PC-3 (cell line): ENCODE measurements around the gene MMRN2. TPM values are rescaled to one million over a fixed set of nuclear protein-coding genes. Genes with fewer than 3 reads are reported as not detected.

Experiments used
- ATAC-seq: fragments of 200-7000 bp; cut with Tn5 transposase; 2 replicates; pipeline ENCODE4 v1.9.1; 2020; ENCODE audit warnings: mild to moderate bottlenecking, moderate library complexity
- BruUV-seq: library from RNA; stranded (reverse); fragments of 400-500 nt; replicated peaks from 2 replicates; lab custom pipeline; 2021; lab: Mats Ljungman, UMichigan
- CTCF ChIA-PET: fragments of 300-600 bp; sonication (Branson Sonifier 250); formaldehyde crosslinking; loops from one replicate; lab custom pipeline; 2022; ENCODE audit warnings: antibody characterized with exemption; lab: Charles Lee
- POLR2A ChIA-PET: fragments of 300-600 bp; sonication (Branson Sonifier 250); formaldehyde crosslinking; loops from one replicate; lab custom pipeline; 2022; ENCODE audit warnings: antibody characterized with exemption; ENCODE audit not compliant: unreplicated experiment; lab: Charles Lee
- DNase-seq: peaks from one replicate; pipeline ENCODE4 v3.0.0-alpha.2; 2015
- H2AFZ ChIP-seq: fragments of 300-600 bp; sonication (generic); 2 replicates; pipeline ENCODE4 v1.6.0; 2016; ENCODE audit warnings: antibody characterized with exemption, low read length
- H3F3A ChIP-seq: fragments of 300-600 bp; sonication (generic); one replicate; pipeline ENCODE4 v1.6.0; 2017; ENCODE audit warnings: antibody characterized with exemption, low read length, control low read depth, mild to moderate bottlenecking; ENCODE audit not compliant: unreplicated experiment
- H3K27ac ChIP-seq: fragments of 300-600 bp; sonication (generic); 2 replicates; pipeline ENCODE4 v1.5.1; 2016; ENCODE audit warnings: mild to moderate bottlenecking, low read length
- H3K27me3 ChIP-seq: fragments of 300-600 bp; sonication (generic); 2 replicates; pipeline ENCODE4 v1.6.1; 2016; ENCODE audit warnings: low read length, mixed read lengths
- H3K36me3 ChIP-seq: fragments of 300-600 bp; sonication (generic); 2 replicates; pipeline ENCODE4 v1.6.1; 2016; ENCODE audit warnings: low read depth, mixed run types, low read length, mixed read lengths
- H3K4me1 ChIP-seq: fragments of 300-600 bp; sonication (generic); 2 replicates; pipeline ENCODE4 v1.5.1; 2016; ENCODE audit warnings: low read length; ENCODE audit not compliant: insufficient read depth
- H3K4me2 ChIP-seq: fragments of 300-600 bp; sonication (generic); 2 replicates; pipeline ENCODE4 v1.6.0; 2016; ENCODE audit warnings: low read length
- H3K4me3 ChIP-seq: fragments of 300-600 bp; sonication (generic); 2 replicates; pipeline ENCODE4 v1.5.1; 2016; ENCODE audit warnings: mild to moderate bottlenecking, low read length, mixed read lengths
- H3K79me2 ChIP-seq: fragments of 300-600 bp; sonication (generic); 2 replicates; pipeline ENCODE4 v1.6.1; 2017; ENCODE audit warnings: low read length, mixed read lengths
- H3K9ac ChIP-seq: fragments of 300-600 bp; sonication (generic); 2 replicates; pipeline ENCODE4 v1.6.0; 2016; ENCODE audit warnings: mild to moderate bottlenecking, low read length
- H3K9me2 ChIP-seq: fragments of 300-600 bp; sonication (generic); replicated peaks from 2 replicates; pipeline ENCODE4 v1.6.1; 2016; ENCODE audit warnings: mixed run types, low read length, mixed read lengths
- H3K9me3 ChIP-seq: fragments of 300-600 bp; sonication (generic); 2 replicates; pipeline ENCODE4 v1.6.1; 2016; ENCODE audit warnings: low read length, mixed read lengths
- H4K20me1 ChIP-seq: fragments of 300-600 bp; sonication (generic); 2 replicates; pipeline ENCODE4 v1.6.1; 2016; ENCODE audit warnings: low read length, mixed read lengths
- EZH2 ChIP-seq: fragments of 300-600 bp; sonication (generic); IDR thresholded peaks from one replicate; pipeline ENCODE4 v1.6.1; 2017; ENCODE audit warnings: antibody characterized with exemption, mild to moderate bottlenecking, low read length; ENCODE audit not compliant: unreplicated experiment
- EZH2phosphoT487 ChIP-seq: fragments of 300-600 bp; sonication (generic); IDR thresholded peaks from 2 replicates; pipeline ENCODE4 v1.6.1; 2018; ENCODE audit warnings: mild to moderate bottlenecking, antibody characterized with exemption, low read length, borderline replicate concordance
- intact Hi-C: fragments of 100-400 bp; cut with micrococcal nuclease; formaldehyde crosslinking; loops from 2 replicates; pipeline ENCODE4 v1.9.0; 2023
- total RNA-seq: library from RNA; depleted of rRNA; stranded (reverse); fragments of >200 nt; gene quantifications from 2 replicates; pipeline ENCODE4 v1.2.3, GENCODE V29; 2014
- TF ChIP-seq, protein P1 (sequence below): fragments of 300-600 bp; sonication (generic); conservative IDR thresholded peaks from 2 replicates; pipeline ENCODE4 v1.5.1; 2017; ENCODE audit warnings: antibody characterized with exemption, low read depth, mild to moderate bottlenecking, low read length

MMRN2 gene
- total RNA-seq, 1 experiment from 2014 or later, result 1.9 TPM

DNA sequence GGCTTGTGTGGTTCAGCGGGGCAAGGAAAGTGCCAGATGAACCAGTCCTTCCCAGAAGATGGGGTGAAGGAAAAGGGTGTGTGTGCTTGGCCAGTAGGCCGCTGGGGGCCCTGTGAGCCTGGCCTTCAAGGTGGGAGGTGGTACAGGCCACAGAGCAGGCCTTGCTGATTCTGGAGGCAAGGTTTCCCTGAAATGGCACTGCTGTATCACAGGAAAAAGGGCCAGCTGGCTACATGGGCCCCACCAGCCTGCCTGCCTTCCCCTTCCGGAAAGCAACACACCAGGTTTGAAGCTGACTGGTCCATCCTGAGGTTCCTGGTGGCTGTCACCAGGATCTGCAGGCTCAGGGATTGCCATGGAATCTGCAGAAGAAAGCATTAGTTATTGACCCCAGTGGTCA, 12.5 kb downstream of the MMRN2 start:
- POLR2A ChIA-PET, result no interaction called here
- Histone ChIP-seq H3K27me3 (no peaks in the 10 kb centered on the region), H3K4me1 (no peaks in the 10 kb centered on the region), H4K20me1 (no peaks in the 10 kb centered on the region), H3K4me2 (no peak overlapping the region), H3K9me2 (no peaks in the 10 kb centered on the region), H3K36me3 (no peaks in the 10 kb centered on the region), H3K9ac (no peak overlapping the region), H3K4me3 (no peak overlapping the region), H3F3A (no peaks in the 10 kb centered on the region), H3K27ac (no peak overlapping the region), H2AFZ (no peak overlapping the region), H3K79me2 (no peaks in the 10 kb centered on the region), H3K9me3 (no peaks in the 10 kb centered on the region)
- no TSS peak for BruUV-seq
- TF ChIP-seq EZH2phosphoT487, result no peak
- TF ChIP-seq EZH2, result no peak
- TF ChIP-seq, protein P1, sequence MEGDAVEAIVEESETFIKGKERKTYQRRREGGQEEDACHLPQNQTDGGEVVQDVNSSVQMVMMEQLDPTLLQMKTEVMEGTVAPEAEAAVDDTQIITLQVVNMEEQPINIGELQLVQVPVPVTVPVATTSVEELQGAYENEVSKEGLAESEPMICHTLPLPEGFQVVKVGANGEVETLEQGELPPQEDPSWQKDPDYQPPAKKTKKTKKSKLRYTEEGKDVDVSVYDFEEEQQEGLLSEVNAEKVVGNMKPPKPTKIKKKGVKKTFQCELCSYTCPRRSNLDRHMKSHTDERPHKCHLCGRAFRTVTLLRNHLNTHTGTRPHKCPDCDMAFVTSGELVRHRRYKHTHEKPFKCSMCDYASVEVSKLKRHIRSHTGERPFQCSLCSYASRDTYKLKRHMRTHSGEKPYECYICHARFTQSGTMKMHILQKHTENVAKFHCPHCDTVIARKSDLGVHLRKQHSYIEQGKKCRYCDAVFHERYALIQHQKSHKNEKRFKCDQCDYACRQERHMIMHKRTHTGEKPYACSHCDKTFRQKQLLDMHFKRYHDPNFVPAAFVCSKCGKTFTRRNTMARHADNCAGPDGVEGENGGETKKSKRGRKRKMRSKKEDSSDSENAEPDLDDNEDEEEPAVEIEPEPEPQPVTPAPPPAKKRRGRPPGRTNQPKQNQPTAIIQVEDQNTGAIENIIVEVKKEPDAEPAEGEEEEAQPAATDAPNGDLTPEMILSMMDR, result no peak
- intact Hi-C loops, result no loop called here
- DNase-seq (no peak), ATAC-seq (no peak)
- CTCF ChIA-PET, result no interaction called here

DNA sequence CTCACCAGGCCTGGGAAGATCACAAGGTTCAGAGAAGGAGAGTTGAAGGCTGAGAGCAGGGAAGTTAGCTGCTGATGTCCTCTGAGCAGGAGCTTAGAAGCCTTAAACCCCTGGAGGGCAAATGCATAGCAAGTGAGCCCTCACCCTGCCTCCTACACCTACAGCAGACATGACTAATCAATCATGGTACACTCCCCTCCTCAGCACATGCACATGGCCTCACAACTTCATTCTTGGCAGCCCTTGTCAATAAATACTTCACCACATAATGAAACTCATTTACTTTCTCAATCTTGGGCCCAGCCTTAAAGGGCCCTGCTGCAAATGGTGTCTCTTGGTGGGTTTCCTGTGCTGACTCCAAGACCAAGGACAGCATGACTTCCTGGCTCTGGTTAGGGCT, 12.9 kb downstream of the MMRN2 start:
- no peaks in the 10 kb centered on the region for H3K79me2 ChIP-seq
- no peaks in the 10 kb centered on the region for H3K9me2 ChIP-seq
- no peak overlapping the region for H3K4me3 ChIP-seq
- H4K20me1 ChIP-seq, result no peaks in the 10 kb centered on the region
- TF ChIP-seq, protein P1, result no peak
- no peak for TF ChIP-seq EZH2phosphoT487
- no peak for TF ChIP-seq EZH2
- no peaks in the 10 kb centered on the region for H3F3A ChIP-seq
- intact Hi-C loops, result no loop called here
- no TSS peak for BruUV-seq
- H3K27ac ChIP-seq, result no peak overlapping the region
- POLR2A ChIA-PET, result no interaction called here
- no peaks in the 10 kb centered on the region for H3K9me3 ChIP-seq
- no peak overlapping the region for H2AFZ ChIP-seq
- DNase-seq, result peak; percentile 15
- H3K36me3 ChIP-seq, result no peaks in the 10 kb centered on the region
- no peak overlapping the region for H3K4me2 ChIP-seq
- H3K27me3 ChIP-seq, result no peaks in the 10 kb centered on the region
- no peak overlapping the region for H3K9ac ChIP-seq
- no peaks in the 10 kb centered on the region for H3K4me1 ChIP-seq
- CTCF ChIA-PET, result no interaction called here
- ATAC-seq, result no peak

DNA sequence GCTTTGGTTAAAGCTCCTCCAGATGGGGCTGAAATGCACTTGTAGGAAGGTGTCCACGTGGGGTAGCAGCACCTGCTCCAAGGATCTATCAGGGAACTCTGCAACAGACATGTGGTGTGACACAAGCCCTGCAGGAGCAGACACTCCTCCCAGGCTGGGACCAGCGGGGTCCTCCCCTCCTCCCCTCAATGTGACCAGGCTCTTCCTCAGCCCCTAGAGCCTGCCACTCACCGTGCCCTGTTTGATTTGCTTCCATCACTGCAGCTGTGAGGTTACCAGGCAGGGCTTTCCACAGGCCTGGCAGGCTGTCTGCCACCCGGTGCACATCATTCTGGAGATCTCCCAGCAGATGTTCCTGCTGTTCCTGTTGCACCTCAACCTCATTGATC, 13.4 kb downstream of the MMRN2 start:
- H3K4me1 ChIP-seq, result no peaks in the 10 kb centered on the region
- no peaks in the 10 kb centered on the region for H3K9me2 ChIP-seq
- no peaks in the 10 kb centered on the region for H3K79me2 ChIP-seq
- H3K9me3 ChIP-seq, result no peaks in the 10 kb centered on the region
- no peak overlapping the region for H3K9ac ChIP-seq
- H3K4me2 ChIP-seq, result no peak overlapping the region
- CTCF ChIA-PET, result no interaction called here
- no peaks in the 10 kb centered on the region for H3K27me3 ChIP-seq
- no peak overlapping the region for H2AFZ ChIP-seq
- no peaks in the 10 kb centered on the region for H4K20me1 ChIP-seq
- no peaks in the 10 kb centered on the region for H3K36me3 ChIP-seq
- ATAC-seq (no peak), DNase-seq (no peak)
- no TSS peak for BruUV-seq
- H3K27ac ChIP-seq, result no peak overlapping the region
- POLR2A ChIA-PET, result no interaction called here
- H3F3A ChIP-seq, result no peaks in the 10 kb centered on the region
- intact Hi-C loops, result no loop called here
- TF ChIP-seq, protein P1, result no peak
- no peak for TF ChIP-seq EZH2phosphoT487
- no peak for TF ChIP-seq EZH2
- H3K4me3 ChIP-seq, result no peak overlapping the region
